Kidney capillary endothelial cell (primary cell): ENCODE measurements around the gene MEGF8.

ENCODE experiments used
- DNase-seq: peaks from one replicate; pipeline ENCODE4 v3.0.0-alpha.2; 2018; ENCODE audit warnings: low spot score

Gene MEGF8

GRCh38 chr19:42325308-42325895 lies at the start of gene MEGF8:
Gene MEGF8 (plus strand): TSS chr19:42325635. CDS start chr19:42326244, 609 bp downstream.
- peak; percentile 98 for DNase-seq

- no peak for DNase-seq
Measured at GRCh38 chr19:42276284-42276683, 49.2 kb upstream of the MEGF8 start.

- no peak for DNase-seq
Measured at GRCh38 chr19:42276821-42277220, 48.6 kb upstream of the MEGF8 start.

- no peak for DNase-seq
Measured at GRCh38 chr19:42277821-42278451, 47.5 kb upstream of the MEGF8 start.

DNA sequence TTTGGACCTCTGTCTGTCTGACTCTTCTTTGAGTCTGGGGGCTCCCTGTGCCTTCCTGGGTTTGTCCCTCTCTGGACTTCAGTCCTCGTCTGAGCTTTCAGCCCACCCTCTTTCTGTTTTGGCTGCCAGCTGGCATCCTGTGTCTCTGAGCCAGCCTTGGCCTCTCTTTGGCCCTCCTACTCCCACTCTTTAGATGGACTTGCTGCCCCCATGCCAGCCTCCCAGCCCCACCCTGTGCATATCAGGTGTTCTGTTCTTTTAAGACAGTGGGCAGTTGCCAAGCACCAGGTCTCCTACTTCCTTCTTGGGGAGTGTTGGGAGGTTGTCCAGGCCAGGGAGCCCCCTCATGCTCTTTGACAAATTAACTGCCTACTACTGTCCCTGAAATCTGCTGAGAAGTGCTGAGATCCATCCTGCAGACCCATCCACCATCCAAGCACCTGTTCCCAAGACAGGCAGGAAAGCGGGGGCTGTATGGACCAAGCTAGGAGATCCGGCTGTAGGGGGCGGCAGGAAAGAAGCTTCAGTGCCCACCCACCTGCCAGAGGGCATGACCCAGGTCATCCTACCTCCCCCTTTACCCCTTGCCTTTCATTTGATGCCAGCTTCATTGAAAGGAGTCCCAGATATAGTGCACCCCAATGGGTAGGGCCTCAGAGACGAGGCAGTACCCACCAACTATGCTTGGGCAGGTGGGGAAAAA lies 46.8 kb upstream of the MEGF8 start:
- no peak for DNase-seq

- DNase-seq, result no peak
Measured at GRCh38 chr19:42279155-42279901, 46.1 kb upstream of the MEGF8 start.

DNA sequence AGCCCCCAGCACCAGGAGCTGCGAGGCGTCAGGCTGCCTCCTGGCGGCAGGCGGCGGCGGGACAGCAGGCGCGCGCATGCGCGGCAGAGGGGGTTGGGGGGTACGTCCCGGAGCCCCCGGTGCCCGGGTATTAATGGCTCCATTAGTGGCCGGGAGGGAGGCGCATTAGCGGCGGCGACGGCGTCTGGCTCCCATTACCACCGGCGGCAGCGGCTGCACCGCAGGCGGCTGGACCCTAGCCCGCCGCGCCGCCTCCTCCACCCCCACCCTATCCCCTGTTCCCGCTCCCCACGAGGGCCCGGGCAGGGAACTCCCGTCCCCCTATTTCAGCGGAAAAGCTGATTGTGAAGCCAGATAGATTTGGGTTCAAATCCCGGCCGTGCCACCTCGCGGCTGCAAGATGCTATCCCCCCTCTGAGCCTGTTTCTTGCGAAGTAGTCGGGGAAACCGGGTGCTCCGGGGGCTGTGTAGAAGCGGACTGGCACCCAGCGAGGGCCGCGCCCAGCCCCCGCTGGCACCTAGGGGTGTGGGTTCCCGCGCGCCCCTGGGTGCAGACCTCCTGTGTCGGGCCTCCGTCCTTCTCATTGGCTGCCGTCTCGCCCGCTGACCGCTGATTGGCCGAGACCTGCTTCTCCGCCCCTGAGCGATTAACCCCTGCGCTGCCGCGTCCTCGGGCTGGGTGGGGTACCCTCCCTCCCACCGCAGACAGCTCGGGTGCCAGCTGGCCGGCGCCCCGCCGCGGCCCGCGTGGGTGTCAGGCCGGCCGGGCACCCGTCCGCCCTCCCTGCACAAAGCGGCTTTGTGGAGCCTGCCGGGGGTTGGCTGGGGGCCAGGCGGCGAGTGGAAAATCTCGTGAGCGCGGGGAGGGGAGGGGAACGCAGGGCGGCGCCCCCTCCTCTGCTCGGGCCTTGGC lies 45.3 kb upstream of the MEGF8 start:
- DNase-seq, result peak; percentile 83

- no peak for DNase-seq
Measured at GRCh38 chr19:42280815-42281145, 44.7 kb upstream of the MEGF8 start.

- no peak for DNase-seq
Measured at GRCh38 chr19:42281146-42281826, 44.1 kb upstream of the MEGF8 start.

DNA sequence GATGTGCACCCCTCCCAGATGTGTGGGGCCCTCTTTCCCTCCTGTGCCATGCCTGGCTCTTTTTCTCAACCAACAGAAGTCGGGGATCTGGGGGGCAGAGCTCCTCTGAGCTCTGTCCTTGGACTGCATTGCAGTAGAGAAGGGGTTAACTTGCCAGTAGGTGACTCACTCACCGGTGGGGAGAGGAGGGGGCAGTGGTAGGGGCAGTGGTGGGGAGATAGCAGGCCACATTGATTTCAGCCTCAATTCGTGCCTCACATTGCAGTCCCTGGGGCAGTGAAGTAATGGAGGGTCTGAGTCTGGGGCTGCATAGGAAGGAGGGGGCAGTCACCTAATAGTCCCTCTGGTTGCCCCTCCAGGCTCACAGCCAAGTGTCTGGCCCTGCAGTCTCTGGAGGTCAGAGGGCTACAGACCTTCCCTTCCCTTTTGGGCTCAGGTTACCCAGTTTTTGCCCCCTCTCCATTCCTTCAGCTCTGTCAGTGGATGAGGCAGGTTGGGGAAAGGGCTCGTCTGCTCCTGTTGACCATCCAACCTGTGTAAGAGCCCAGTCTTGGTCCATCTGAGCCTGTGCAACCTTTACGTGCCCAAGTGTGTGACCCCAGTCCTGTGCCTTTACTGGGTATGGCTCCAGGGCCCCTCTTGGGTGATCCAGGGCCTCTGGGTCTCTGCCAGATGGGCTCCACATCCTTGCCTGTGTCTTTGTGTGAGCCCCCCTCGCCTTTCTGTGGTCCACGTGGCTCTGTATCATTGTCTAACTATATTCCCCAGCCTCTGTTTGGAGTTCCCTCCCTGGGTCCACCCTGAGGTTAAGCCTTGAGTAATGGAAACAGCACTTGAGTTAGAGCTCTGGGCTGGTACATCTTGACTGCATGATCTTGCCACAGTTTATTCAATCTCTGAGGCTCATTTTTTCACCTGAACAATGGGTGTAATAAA lies 43.3 kb upstream of the MEGF8 start:
- no peak for DNase-seq

DNA sequence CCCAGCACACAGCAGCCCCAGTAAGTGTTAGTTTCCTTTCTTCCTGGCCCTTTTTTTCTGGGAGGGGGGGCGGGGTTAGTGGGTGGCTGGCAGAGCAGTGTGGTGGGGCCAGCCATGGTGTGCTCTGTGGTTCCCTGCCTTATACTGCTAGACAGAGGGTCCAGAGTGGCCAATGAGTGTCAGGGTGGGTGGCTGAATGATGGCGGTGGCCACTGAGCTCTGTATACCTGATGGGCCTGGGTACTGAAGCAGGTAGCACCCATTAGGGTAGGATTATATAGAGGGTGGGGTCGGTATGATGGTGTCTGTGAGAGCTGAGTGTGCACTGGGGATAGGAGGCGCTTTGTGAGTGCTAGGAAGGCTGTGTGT lies 42.6 kb upstream of the MEGF8 start:
- DNase-seq, result no peak

DNA sequence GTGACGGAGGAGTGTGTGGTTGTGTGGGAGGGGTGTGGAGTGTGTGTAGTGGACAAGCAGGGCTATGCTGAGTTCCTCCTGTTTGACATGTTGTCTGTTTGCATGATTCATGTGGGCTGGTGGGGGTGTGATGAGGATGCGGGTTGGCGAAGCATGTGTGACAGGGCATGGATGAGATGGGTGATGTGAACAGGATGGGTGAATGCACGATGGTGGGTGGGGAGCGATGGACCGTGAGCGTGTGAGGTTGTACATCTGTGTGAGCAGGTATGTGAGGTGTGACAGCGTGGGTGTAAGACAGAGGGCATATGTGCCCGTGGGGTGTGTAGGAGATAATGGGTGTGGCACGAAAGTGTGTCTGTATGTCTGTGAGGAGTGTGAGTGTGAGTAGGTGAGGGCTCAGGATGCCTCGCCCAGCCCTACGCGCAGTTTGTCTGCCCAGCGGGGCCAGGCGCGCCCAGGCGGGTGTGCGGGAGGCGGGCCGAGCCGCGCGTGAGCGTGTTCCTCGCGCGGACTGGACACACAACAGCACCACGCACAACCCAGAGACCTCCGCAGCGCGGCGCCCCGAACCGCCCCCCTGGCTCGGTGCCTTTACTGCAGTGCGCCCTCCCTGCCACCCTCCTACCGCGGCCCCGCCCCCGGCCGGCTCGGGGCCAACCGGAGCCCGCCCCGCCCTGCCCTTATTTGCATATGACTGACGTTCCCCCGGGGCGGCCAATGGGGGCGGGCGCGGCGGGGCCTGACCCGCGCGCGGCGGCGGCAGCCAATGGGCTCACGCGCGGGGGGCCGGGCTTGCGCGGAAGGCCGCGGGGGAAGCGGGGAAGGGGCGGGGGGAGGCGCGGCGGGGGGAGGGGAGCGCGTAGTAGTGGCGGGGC lies 42.0 kb upstream of the MEGF8 start:
- peak; percentile 85 for DNase-seq

GRCh38 chr19:42284066-42284501 lies 41.4 kb upstream of the MEGF8 start:
- no peak for DNase-seq

- no peak for DNase-seq
Measured at GRCh38 chr19:42284591-42285341, 40.7 kb upstream of the MEGF8 start.

DNA sequence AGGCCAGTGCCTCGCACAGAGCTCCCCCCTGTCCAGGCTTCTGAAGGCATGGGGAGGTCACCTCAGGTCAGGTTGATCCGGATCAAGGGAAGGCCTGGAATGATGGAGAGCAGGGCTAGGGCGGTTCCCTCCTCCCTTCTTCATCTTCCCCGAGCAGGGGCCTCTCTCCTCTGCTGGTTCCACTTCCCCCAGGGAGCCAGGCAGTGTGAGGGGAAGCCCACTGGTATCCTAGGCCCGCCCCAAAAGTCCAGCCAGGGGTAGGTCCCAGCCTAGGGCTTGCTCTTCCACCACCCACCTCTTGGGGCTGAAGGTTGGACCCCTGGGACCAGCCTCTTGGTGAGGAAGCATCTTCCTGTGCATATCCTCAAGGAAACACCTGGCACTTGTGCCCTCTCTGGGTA lies 39.9 kb upstream of the MEGF8 start:
- no peak for DNase-seq

- no peak for DNase-seq
Measured at GRCh38 chr19:42285988-42286348, 39.5 kb upstream of the MEGF8 start.

GRCh38 chr19:42286349-42287016 lies 39.0 kb upstream of the MEGF8 start:
- no peak for DNase-seq
